HepG2 (cell line): Measurements from ENCODE around the gene ST6GALNAC3. TPM values are rescaled to one million over a fixed set of nuclear protein-coding genes. Genes with fewer than 3 reads are reported as not detected.

ENCODE experiments used
- ATAC-seq: fragments of 200-7000 bp; cut with Tn5 transposase; 3 replicates; pipeline ENCODE4 v1.9.1; 2020; ENCODE audit warnings: mild to moderate bottlenecking, moderate library complexity
- BruUV-seq: library from RNA; stranded (reverse); fragments of 400-500 nt; replicated peaks from 2 replicates; lab custom pipeline; 2021; lab: Mats Ljungman, UMichigan
- CTCF ChIA-PET: fragments of 300-600 bp; formaldehyde crosslinking; extraction: SDS; loops from one replicate; lab custom pipeline; 2021; ENCODE audit warnings: low total read pairs, inconsistent platforms, low intra/inter-chr PET ratio; lab: Yijun Ruan, JAX
- POLR2A ChIA-PET: fragments of 350-600 bp; sonication (Branson Sonifier 250); formaldehyde crosslinking; loops from one replicate; lab custom pipeline; 2020; ENCODE audit warnings: antibody characterized with exemption, inconsistent platforms; lab: Yijun Ruan, JAX
- DNase-seq: peaks from one replicate; pipeline ENCODE4 v3.0.0-alpha.2; 2015; ENCODE audit warnings: low spot score
- FAIRE-seq: peaks from 3 replicates; lab custom pipeline; 2011; peaks lifted over from hg19 to GRCh38; lab: Jason Lieb, UNC
- H2AFZ ChIP-seq: one replicate; pipeline ENCODE4 v1.6.1; 2011; ENCODE audit warnings: low read length, inconsistent platforms
- H3K27ac ChIP-seq: fragments of 300-600 bp; 3 replicates; pipeline ENCODE4 v1.8.0; 2011; ENCODE audit warnings: mixed run types, mild to moderate bottlenecking, mixed read lengths, low read length, inconsistent platforms; ENCODE audit not compliant: insufficient read depth; ENCODE audit errors: extremely low read length
- H3K27me3 ChIP-seq, 2 experiments: fragments of 200-600 bp in 1 of 2; 2 replicates in 1 of 2; 3 replicates in 1 of 2; pipeline versions ENCODE4 v1.6.0 to v1.8.0; 2011; ENCODE audit warnings: low read length in 2 of 2, mild to moderate bottlenecking in 2 of 2, moderate library complexity in 2 of 2, inconsistent platforms in 1 of 2; ENCODE audit not compliant: insufficient read depth in 2 of 2, control insufficient read depth in 1 of 2
- H3K36me3 ChIP-seq, 2 experiments: fragments of 200-600 bp in 1 of 2; replicated peaks in 1 of 2; 2 replicates in 1 of 2; 3 replicates in 1 of 2; pipeline versions ENCODE4 v1.5.1 to v1.8.0; 2011; ENCODE audit warnings: low read length in 2 of 2, inconsistent platforms in 1 of 2; ENCODE audit not compliant: insufficient read depth in 2 of 2, control insufficient read depth in 1 of 2
- H3K4me1 ChIP-seq: 2 replicates; pipeline ENCODE4 v1.5.1; 2012; ENCODE audit warnings: low read length, inconsistent platforms; ENCODE audit not compliant: insufficient read depth
- H3K4me2 ChIP-seq: 2 replicates; pipeline ENCODE4 v1.6.0; 2011; ENCODE audit warnings: low read depth, low read length, inconsistent platforms
- H3K4me3 ChIP-seq, 3 experiments: fragments of 200-600 bp in 1 of 3; sonication (generic), shearing (Covaris generic) in 1 of 3; replicated peaks in 1 of 3; 2 replicates each; pipeline ENCODE4 v1.5.1; 2011 to 2016; ENCODE audit warnings: low read length in 3 of 3, inconsistent platforms in 2 of 3, low read depth in 2 of 3, mild to moderate bottlenecking in 2 of 3, control low read depth in 1 of 3, mixed read lengths in 1 of 3; ENCODE audit not compliant: insufficient read depth in 1 of 3
- H3K79me2 ChIP-seq: one replicate; pipeline ENCODE4 v1.6.1; 2011; ENCODE audit warnings: low read length, inconsistent platforms; ENCODE audit not compliant: insufficient read depth
- H3K9ac ChIP-seq: 2 replicates; pipeline ENCODE4 v1.6.0; 2011; ENCODE audit warnings: mild to moderate bottlenecking, low read depth, low read length, inconsistent platforms; ENCODE audit not compliant: insufficient read depth
- H3K9me3 ChIP-seq: 2 replicates; pipeline ENCODE4 v1.5.1; 2012; ENCODE audit warnings: mild to moderate bottlenecking, low read length
- H4K20me1 ChIP-seq: 2 replicates; pipeline ENCODE4 v1.6.0; 2011; ENCODE audit warnings: inconsistent platforms, mild to moderate bottlenecking, low read length, moderate library complexity; ENCODE audit not compliant: insufficient read depth
- ARID4A ChIP-seq: sonication (generic); formaldehyde crosslinking; IDR thresholded peaks from 2 replicates; pipeline ENCODE4 v1.5.0; 2020; ENCODE audit warnings: mild to moderate bottlenecking, missing genetic modification reagents, borderline replicate concordance
- ARNT ChIP-seq: fragments of 450-650 bp; IDR thresholded peaks from 2 replicates; pipeline ENCODE4 v1.6.1; 2017
- CHCHD3 ChIP-seq: sonication (generic); formaldehyde crosslinking; IDR thresholded peaks from 2 replicates; pipeline ENCODE4 v1.8.0; 2022; ENCODE audit warnings: mild to moderate bottlenecking, missing genetic modification reagents, moderate library complexity
- EEA1 ChIP-seq: sonication (generic); formaldehyde crosslinking; IDR thresholded peaks from 2 replicates; pipeline ENCODE4 v1.5.1; 2020; ENCODE audit warnings: mild to moderate bottlenecking, missing genetic modification reagents, borderline replicate concordance
- GATAD1 ChIP-seq: IDR thresholded peaks from 2 replicates; pipeline ENCODE4 v1.6.1; 2016; ENCODE audit warnings: missing genetic modification reagents, missing compliant biosample characterization
- NR2F6 ChIP-seq, 2 experiments: IDR thresholded peaks; 2 replicates each; pipeline ENCODE4 v1.6.1; 2016; ENCODE audit warnings: antibody characterized with exemption in 1 of 2, mild to moderate bottlenecking in 1 of 2
- PLRG1 ChIP-seq: fragments of 450-650 bp; conservative IDR thresholded peaks from 2 replicates; pipeline ENCODE4 v1.6.1; 2016
- POGK ChIP-seq: sonication (generic); formaldehyde crosslinking; conservative IDR thresholded peaks from 2 replicates; pipeline ENCODE4 v1.8.0; 2022; ENCODE audit warnings: mild to moderate bottlenecking, moderate library complexity, missing genetic modification reagents
- TBX2 ChIP-seq: sonication (generic); formaldehyde crosslinking; IDR thresholded peaks from 2 replicates; pipeline ENCODE4 v1.5.0; 2020; ENCODE audit warnings: missing genetic modification reagents, mild to moderate bottlenecking, borderline replicate concordance
- ZBTB38 ChIP-seq: sonication (generic); formaldehyde crosslinking; IDR thresholded peaks from 2 replicates; pipeline ENCODE4 v1.5.1; 2020; ENCODE audit warnings: mild to moderate bottlenecking, missing genetic modification reagents
- ZNF225 ChIP-seq: sonication (generic); formaldehyde crosslinking; IDR thresholded peaks from 2 replicates; pipeline ENCODE4 v1.4.0; 2020; ENCODE audit warnings: mild to moderate bottlenecking, missing genetic modification reagents
- ZNF276 ChIP-seq: sonication (generic); formaldehyde crosslinking; IDR thresholded peaks from 2 replicates; pipeline ENCODE4 v1.4.0; 2020; ENCODE audit warnings: mild to moderate bottlenecking, low read depth, missing genetic modification reagents
- ZNF670 ChIP-seq: sonication (generic); formaldehyde crosslinking; IDR thresholded peaks from 2 replicates; pipeline ENCODE4 v1.8.0; 2022; ENCODE audit warnings: mild to moderate bottlenecking, missing genetic modification reagents, borderline replicate concordance
- ZXDC ChIP-seq: sonication (generic); formaldehyde crosslinking; IDR thresholded peaks from 2 replicates; pipeline ENCODE4 v1.5.0; 2020; ENCODE audit warnings: mild to moderate bottlenecking, missing genetic modification reagents
- WGBS: methylation state at CpG from one replicate; pipeline ENCODE4 v1.1.6; 2017; ENCODE audit warnings: low lambda C conversion rate; 5-methylcytosine and 5-hydroxymethylcytosine counted together
- in situ Hi-C: cut with HindIII; loops from 2 replicates; pipeline ENCODE4 v1.10.0; 2017; ENCODE audit warnings: low pct_unique_long_range_greater_than_20kb; ENCODE audit not compliant: extremely low pct_ligation_motif_present
- intact Hi-C: fragments of 100-400 bp; cut with micrococcal nuclease; formaldehyde crosslinking; loops from one replicate; pipeline ENCODE4 v1.10.0; 2022; ENCODE audit not compliant: unreplicated experiment
- polyA plus RNA-seq, 8 experiments: library from polyadenylated mRNA; depleted of rRNA in 3 of 8; stranded (reverse) in 7 of 8; unstranded in 1 of 8; fragments of >200 nt; fragmentation: Illumina TruSeq in 4 of 8; extraction: Trizol in 4 of 8; gene quantifications; 2 replicates each; pipeline versions ENCODE4 v1.2.1 to v1.2.3, GENCODE V29; 2011 to 2016; ENCODE audit warnings: low read depth in 4 of 8, missing spikeins in 1 of 8, mixed read lengths in 1 of 8; ENCODE audit not compliant: insufficient read depth in 1 of 8
- total RNA-seq, 5 experiments: library from RNA; depleted of rRNA; stranded (reverse); fragments of >200 nt; fragmentation: Illumina TruSeq; extraction: Trizol; gene quantifications; 2 replicates each; pipeline ENCODE4 v1.2.3, GENCODE V29; 2016; ENCODE audit warnings: low read depth in 1 of 5

Gene ST6GALNAC3
- total and polyA plus RNA-seq, 2 of the 13 experiments (the other 11 are each of a cell fraction or from before 2014, with no cell fraction given): not detected

- H3K27ac ChIP-seq: no peak overlapping the region
- intact Hi-C loops (no loop called here), in situ Hi-C loops (no loop called here)
- no peak overlapping the region for H3K4me2 ChIP-seq
- 30% methylated on average over 10 of the region's 10 CpGs for WGBS
- H3K4me3 ChIP-seq: no peak overlapping the region
- no peak overlapping the region for H3K9ac ChIP-seq
- no TSS peak for BruUV-seq
- DNase-seq (no peak), ATAC-seq (no peak), FAIRE-seq (no peak)
- ChIA-PET CTCF (no interaction called here), POLR2A (no interaction called here)
- H3K4me1 ChIP-seq: no peaks in the 10 kb centered on the region
- TF ChIP-seq ZBTB38 (CRISPR knock-in tag) (no peak), ZNF670 (CRISPR knock-in tag) (no peak), CHCHD3 (CRISPR knock-in tag) (no peak), EEA1 (CRISPR knock-in tag) (no peak), ARNT (no peak), PLRG1 (no peak), TBX2 (CRISPR knock-in tag) (no peak), GATAD1 (CRISPR knock-in tag) (no peak), NR2F6 (IDR thresholded peaks at IDR 0.05) (no peak), NR2F6 (CRISPR knock-in tag; IDR thresholded peaks at IDR 0.05) (no peak), ARID4A (CRISPR knock-in tag) (no peak), ZNF225 (CRISPR knock-in tag) (no peak), POGK (CRISPR knock-in tag) (no peak), ZXDC (no peak), ZNF276 (CRISPR knock-in tag) (no peak)
- H3K9me3 ChIP-seq: no peaks in the 10 kb centered on the region
- no peak overlapping the region for H2AFZ ChIP-seq
- H3K79me2 ChIP-seq: no peaks in the 10 kb centered on the region
- peaks cover 0 to 4% of the 10 kb centered on the region in 2 experiments; a peak in 1 of 5 replicates for H3K27me3 ChIP-seq
- no peaks in the 10 kb centered on the region for H4K20me1 ChIP-seq
- H3K36me3 ChIP-seq: no peaks in the 10 kb centered on the region
These were observed 8.6 kb downstream of the ST6GALNAC3 start for GRCh38 chr1:76083189-76083588.
